ENCODE data around the gene MED29.

Gene MED29

GRCh38 chr19:39390751-39391437, at the start of gene MED29, which contains the start of gene PAF1:
MED29 (plus strand) TSS chr19:39391378; CDS start chr19:39391423, 45 bp downstream.
PAF1 (minus strand) TSS chr19:39391106; CDS start chr19:39390864, 242 bp downstream.
- Histone ChIP-seq H3K36me3 (ENCODE audit: control insufficient read depth, low read depth, low read length) (peaks cover 41% of the 10 kb centered on the region), H3K27me3 (ENCODE audit: control insufficient read depth, insufficient read depth, low read length) (no peaks in the 10 kb centered on the region), H3K9me3 (ENCODE audit: control insufficient read depth, low read depth, low read length) (no peaks in the 10 kb centered on the region), H3K27ac (ENCODE audit: low read length) (peak within 1 kb of the TSS; percentile 86), H3K4me1 (ENCODE audit: control insufficient read depth, low read depth, low read length) (peaks cover 4% of the 10 kb centered on the region), H3K4me3 (ENCODE audit: low read length) (peak within 1 kb of the TSS; percentile 88), H3K9ac (ENCODE audit: low read length) (peak within 1 kb of the TSS; percentile 83)

GRCh38 chr19:39341719-39342604, 49.2 kb upstream of the MED29 start, which contains the start of gene SAMD4B:
SAMD4B (plus strand) TSS chr19:39342421; CDS start chr19:39356894, 14,473 bp downstream.
- Histone ChIP-seq H3K4me1 (ENCODE audit: control insufficient read depth, low read depth, low read length) (peaks cover 10% of the 10 kb centered on the region), H3K27me3 (ENCODE audit: control insufficient read depth, insufficient read depth, low read length) (no peaks in the 10 kb centered on the region)

GRCh38 chr19:39342647-39343305, 48.4 kb upstream of the MED29 start:
- Histone ChIP-seq H3K9ac (ENCODE audit: low read length) (peak overlapping the region; percentile 69), H3K27me3 (ENCODE audit: control insufficient read depth, insufficient read depth, low read length) (no peaks in the 10 kb centered on the region), H3K9me3 (ENCODE audit: control insufficient read depth, low read depth, low read length) (no peaks in the 10 kb centered on the region), H3K4me3 (ENCODE audit: low read length) (peak overlapping the region; percentile 88), H3K36me3 (ENCODE audit: control insufficient read depth, low read depth, low read length) (no peaks in the 10 kb centered on the region), H3K27ac (ENCODE audit: low read length) (no peak overlapping the region), H3K4me1 (ENCODE audit: control insufficient read depth, low read depth, low read length) (peaks cover 10% of the 10 kb centered on the region)

More at GRCh38 chr19:39341719-39342604, 49.2 kb upstream of the MED29 start, which contains the start of gene SAMD4B:
- Histone ChIP-seq H3K9me3 (ENCODE audit: control insufficient read depth, low read depth, low read length) (no peaks in the 10 kb centered on the region), H3K9ac (ENCODE audit: low read length) (peak within 1 kb of the TSS; percentile 69), H3K4me3 (ENCODE audit: low read length) (peak within 1 kb of the TSS; percentile 88), H3K27ac (ENCODE audit: low read length) (peak within 1 kb of the TSS; percentile 2), H3K36me3 (ENCODE audit: control insufficient read depth, low read depth, low read length) (no peaks in the 10 kb centered on the region)

- Histone ChIP-seq H3K9ac (ENCODE audit: low read length) (no peak overlapping the region), H3K4me1 (ENCODE audit: control insufficient read depth, low read depth, low read length) (peaks cover 7% of the 10 kb centered on the region)
These were observed 45.2 kb upstream of the MED29 start for GRCh38 chr19:39345956-39346355.

GRCh38 chr19:39347332-39348164, 43.6 kb upstream of the MED29 start:
- Histone ChIP-seq H3K4me3 (ENCODE audit: low read length) (no peak overlapping the region), H3K4me1 (ENCODE audit: control insufficient read depth, low read depth, low read length) (peaks cover 7% of the 10 kb centered on the region), H3K9ac (ENCODE audit: low read length) (no peak overlapping the region), H3K27me3 (ENCODE audit: control insufficient read depth, insufficient read depth, low read length) (no peaks in the 10 kb centered on the region), H3K27ac (ENCODE audit: low read length) (no peak overlapping the region), H3K36me3 (ENCODE audit: control insufficient read depth, low read depth, low read length) (peaks cover 26% of the 10 kb centered on the region), H3K9me3 (ENCODE audit: control insufficient read depth, low read depth, low read length) (no peaks in the 10 kb centered on the region)

More at GRCh38 chr19:39345956-39346355, 45.2 kb upstream of the MED29 start:
- Histone ChIP-seq H3K4me3 (ENCODE audit: low read length) (no peak overlapping the region), H3K36me3 (ENCODE audit: control insufficient read depth, low read depth, low read length) (peaks cover 15% of the 10 kb centered on the region), H3K9me3 (ENCODE audit: control insufficient read depth, low read depth, low read length) (no peaks in the 10 kb centered on the region), H3K27ac (ENCODE audit: low read length) (no peak overlapping the region), H3K27me3 (ENCODE audit: control insufficient read depth, insufficient read depth, low read length) (no peaks in the 10 kb centered on the region)

- no peaks in the 10 kb centered on the region for H3K4me1 ChIP-seq (ENCODE audit: control insufficient read depth, low read depth, low read length)
- no peak overlapping the region for H3K4me3 ChIP-seq (ENCODE audit: low read length)
- peaks cover 32% of the 10 kb centered on the region for H3K36me3 ChIP-seq (ENCODE audit: control insufficient read depth, low read depth, low read length)
- H3K9ac ChIP-seq (ENCODE audit: low read length): no peak overlapping the region
- H3K9me3 ChIP-seq (ENCODE audit: control insufficient read depth, low read depth, low read length): no peaks in the 10 kb centered on the region
- H3K27ac ChIP-seq (ENCODE audit: low read length): no peak overlapping the region
- no peaks in the 10 kb centered on the region for H3K27me3 ChIP-seq (ENCODE audit: control insufficient read depth, insufficient read depth, low read length)
These were observed 41.9 kb upstream of the MED29 start for GRCh38 chr19:39349326-39349725.

- no peaks in the 10 kb centered on the region for H3K4me1 ChIP-seq (ENCODE audit: control insufficient read depth, low read depth, low read length)
- no peak overlapping the region for H3K27ac ChIP-seq (ENCODE audit: low read length)
- H3K27me3 ChIP-seq (ENCODE audit: control insufficient read depth, insufficient read depth, low read length): no peaks in the 10 kb centered on the region
- H3K9me3 ChIP-seq (ENCODE audit: control insufficient read depth, low read depth, low read length): no peaks in the 10 kb centered on the region
- peaks cover 40% of the 10 kb centered on the region for H3K36me3 ChIP-seq (ENCODE audit: control insufficient read depth, low read depth, low read length)
- H3K4me3 ChIP-seq (ENCODE audit: low read length): no peak overlapping the region
- H3K9ac ChIP-seq (ENCODE audit: low read length): no peak overlapping the region
These were observed 41.0 kb upstream of the MED29 start for GRCh38 chr19:39350156-39350555.

- H3K27me3 ChIP-seq (ENCODE audit: control insufficient read depth, insufficient read depth, low read length): no peaks in the 10 kb centered on the region
- H3K9ac ChIP-seq (ENCODE audit: low read length): no peak overlapping the region
- H3K4me1 ChIP-seq (ENCODE audit: control insufficient read depth, low read depth, low read length): no peaks in the 10 kb centered on the region
- H3K9me3 ChIP-seq (ENCODE audit: control insufficient read depth, low read depth, low read length): no peaks in the 10 kb centered on the region
- peaks cover 54% of the 10 kb centered on the region for H3K36me3 ChIP-seq (ENCODE audit: control insufficient read depth, low read depth, low read length)
- H3K27ac ChIP-seq (ENCODE audit: low read length): no peak overlapping the region
- H3K4me3 ChIP-seq (ENCODE audit: low read length): no peak overlapping the region
These were observed 39.6 kb upstream of the MED29 start for GRCh38 chr19:39351537-39352064.

GRCh38 chr19:39352381-39353255, 38.6 kb upstream of the MED29 start:
- H3K4me1 ChIP-seq (ENCODE audit: control insufficient read depth, low read depth, low read length): no peaks in the 10 kb centered on the region
- no peak overlapping the region for H3K27ac ChIP-seq (ENCODE audit: low read length)
- H3K36me3 ChIP-seq (ENCODE audit: control insufficient read depth, low read depth, low read length): peaks cover 65% of the 10 kb centered on the region
- no peak overlapping the region for H3K4me3 ChIP-seq (ENCODE audit: low read length)
- no peaks in the 10 kb centered on the region for H3K27me3 ChIP-seq (ENCODE audit: control insufficient read depth, insufficient read depth, low read length)
- H3K9me3 ChIP-seq (ENCODE audit: control insufficient read depth, low read depth, low read length): no peaks in the 10 kb centered on the region
- no peak overlapping the region for H3K9ac ChIP-seq (ENCODE audit: low read length)

GRCh38 chr19:39355253-39355652, 35.9 kb upstream of the MED29 start:
- H3K27me3 ChIP-seq (ENCODE audit: control insufficient read depth, insufficient read depth, low read length): no peaks in the 10 kb centered on the region
- no peak overlapping the region for H3K27ac ChIP-seq (ENCODE audit: low read length)
- no peaks in the 10 kb centered on the region for H3K4me1 ChIP-seq (ENCODE audit: control insufficient read depth, low read depth, low read length)
- H3K36me3 ChIP-seq (ENCODE audit: control insufficient read depth, low read depth, low read length): peaks cover 70% of the 10 kb centered on the region
- H3K9ac ChIP-seq (ENCODE audit: low read length): no peak overlapping the region
- no peaks in the 10 kb centered on the region for H3K9me3 ChIP-seq (ENCODE audit: control insufficient read depth, low read depth, low read length)
- no peak overlapping the region for H3K4me3 ChIP-seq (ENCODE audit: low read length)

All from iPS-18a (cell line).